H1 (cell line): ENCODE results near the gene JPH2. TPM values are rescaled to one million over a fixed set of nuclear protein-coding genes. Genes with fewer than 3 reads are reported as not detected.

Source experiments
- CTCF ChIA-PET: fragments of 300-600 bp; sonication (Branson Sonifier 250); formaldehyde crosslinking; loops from one replicate; lab custom pipeline; 2021; ENCODE audit not compliant: partially characterized antibody; lab: Charles Lee
- POLR2A ChIA-PET: fragments of 300-600 bp; sonication (Branson Sonifier 250); formaldehyde crosslinking; loops from one replicate; lab custom pipeline; 2021; ENCODE audit warnings: inconsistent platforms; ENCODE audit not compliant: partially characterized antibody; lab: Charles Lee
- DNase-seq, 2 experiments: peaks; one replicate each; pipeline versions ENCODE4 v3.0.0 to v3.0.0-alpha.2; 2010 to 2022; ENCODE audit warnings: low spot score in 2 of 2, low read depth in 1 of 2, mixed read lengths in 1 of 2
- FAIRE-seq: peaks from 2 replicates; lab custom pipeline; 2011; peaks lifted over from hg19 to GRCh38; lab: Jason Lieb, UNC
- H2AFZ ChIP-seq: 2 replicates; pipeline ENCODE4 v1.8.1; 2012; ENCODE audit warnings: low read length, inconsistent platforms
- H2AK5ac ChIP-seq: 2 replicates; pipeline ENCODE4 v1.6.1; 2013; ENCODE audit warnings: low read depth, low read length
- H2BK120ac ChIP-seq: replicated peaks from 2 replicates; pipeline ENCODE3; 2013; ENCODE audit warnings: low read depth, low read length, inconsistent platforms
- H2BK12ac ChIP-seq: 2 replicates; pipeline ENCODE4 v1.6.1; 2013; ENCODE audit warnings: low read depth, low read length
- H2BK15ac ChIP-seq: 2 replicates; pipeline ENCODE4 v1.6.1; 2013; ENCODE audit warnings: low read length
- H2BK20ac ChIP-seq: 2 replicates; pipeline ENCODE4 v1.6.1; 2013; ENCODE audit warnings: low read length
- H2BK5ac ChIP-seq: 2 replicates; pipeline ENCODE4 v1.6.1; 2013; ENCODE audit warnings: low read depth, low read length
- H3K14ac ChIP-seq: 2 replicates; pipeline ENCODE4 v1.6.1; 2013; ENCODE audit warnings: inconsistent platforms; ENCODE audit not compliant: insufficient read length
- H3K18ac ChIP-seq: 2 replicates; pipeline ENCODE4 v1.6.1; 2013; ENCODE audit warnings: low read length; ENCODE audit errors: extremely low read depth
- H3K23ac ChIP-seq: 2 replicates; pipeline ENCODE4 v1.6.1; 2013; ENCODE audit warnings: inconsistent platforms; ENCODE audit not compliant: insufficient read length
- H3K23me2 ChIP-seq: 2 replicates; pipeline ENCODE4 v1.6.1; 2013; ENCODE audit warnings: low read depth, low read length
- H3K27ac ChIP-seq: 2 replicates; pipeline ENCODE4 v1.6.1; 2011; ENCODE audit warnings: low read depth, low read length, inconsistent platforms
- H3K27me3 ChIP-seq, 4 experiments: replicated peaks in 1 of 4; 1 replicate in 1 of 4; 2 replicates in 3 of 4; pipeline versions ENCODE4 v1.6.1 to v1.8.1; 2011 to 2013; ENCODE audit warnings: low read length in 3 of 4, mild to moderate bottlenecking in 3 of 4, inconsistent platforms in 2 of 4, mixed read lengths in 2 of 4, moderate library complexity in 1 of 4; ENCODE audit not compliant: control insufficient read depth in 3 of 4, insufficient read depth in 3 of 4; ENCODE audit errors: extremely low read depth in 1 of 4
- H3K36me3 ChIP-seq, 4 experiments: 2 replicates each; pipeline versions ENCODE4 v1.6.1 to v1.8.1; 2011 to 2013; ENCODE audit warnings: mild to moderate bottlenecking in 4 of 4, low read length in 3 of 4, moderate library complexity in 2 of 4, control low read depth in 1 of 4, inconsistent platforms in 1 of 4; ENCODE audit not compliant: insufficient read depth in 4 of 4, control insufficient read depth in 2 of 4
- H3K4ac ChIP-seq: replicated peaks from 2 replicates; pipeline ENCODE3; 2013; ENCODE audit warnings: low read length, low read depth, mixed read lengths, inconsistent platforms; ENCODE audit not compliant: insufficient read length
- H3K4me1 ChIP-seq, 4 experiments: replicated peaks in 1 of 4; 1 replicate in 1 of 4; 2 replicates in 3 of 4; pipeline versions ENCODE4 v1.6.1 to v1.8.1; 2011 to 2013; ENCODE audit warnings: low read length in 3 of 4, inconsistent platforms in 2 of 4, mixed read lengths in 1 of 4; ENCODE audit not compliant: insufficient read depth in 4 of 4, control insufficient read depth in 3 of 4
- H3K4me2 ChIP-seq, 2 experiments: 2 replicates each; pipeline versions ENCODE4 v1.6.1 to v1.8.1; 2011 to 2013; ENCODE audit warnings: low read depth in 2 of 2, low read length in 2 of 2, control low read depth in 1 of 2, inconsistent platforms in 1 of 2, mild to moderate bottlenecking in 1 of 2; ENCODE audit not compliant: insufficient read depth in 1 of 2
- H3K4me3 ChIP-seq, 4 experiments: fragments of 200-600, 300-600 bp in 1 of 4; sonication (generic), shearing (Covaris generic), sonication (Bioruptor Twin) in 1 of 4; 2 replicates each; pipeline versions ENCODE4 v1.5.1 to v1.8.1; 2011 to 2016; ENCODE audit warnings: low read length in 4 of 4, low read depth in 3 of 4, control low read depth in 2 of 4, inconsistent platforms in 2 of 4, mild to moderate bottlenecking in 2 of 4, mixed read lengths in 1 of 4, moderate library complexity in 1 of 4; ENCODE audit not compliant: insufficient read depth in 2 of 4; ENCODE audit errors: extremely low read depth in 1 of 4
- H3K56ac ChIP-seq: replicated peaks from 2 replicates; pipeline ENCODE3; 2013; ENCODE audit warnings: low read depth, mild to moderate bottlenecking, mixed read lengths, low read length, inconsistent platforms; ENCODE audit not compliant: insufficient read length
- H3K79me1 ChIP-seq: 2 replicates; pipeline ENCODE4 v1.6.1; 2013; ENCODE audit warnings: low read depth, low read length, control low read depth
- H3K79me2 ChIP-seq, 2 experiments: 2 replicates each; pipeline versions ENCODE4 v1.6.1 to v1.8.1; 2012 to 2013; ENCODE audit warnings: low read length in 2 of 2, mild to moderate bottlenecking in 2 of 2, inconsistent platforms in 1 of 2; ENCODE audit not compliant: insufficient read depth in 2 of 2, control insufficient read depth in 1 of 2
- H3K9ac ChIP-seq, 4 experiments: replicated peaks in 1 of 4; 1 replicate in 1 of 4; 2 replicates in 3 of 4; pipeline versions ENCODE4 v1.6.1 to v1.8.1; 2011 to 2013; ENCODE audit warnings: low read depth in 3 of 4, low read length in 3 of 4, control low read depth in 2 of 4, mild to moderate bottlenecking in 2 of 4, moderate library complexity in 2 of 4, inconsistent platforms in 1 of 4; ENCODE audit errors: extremely low read depth in 1 of 4
- H3K9me3 ChIP-seq, 2 experiments: 2 replicates each; pipeline versions ENCODE4 v1.6.1 to v1.8.1; 2012 to 2013; ENCODE audit warnings: mild to moderate bottlenecking in 2 of 2, moderate library complexity in 2 of 2, control low read depth in 1 of 2, inconsistent platforms in 1 of 2, low read depth in 1 of 2, low read length in 1 of 2, mixed read lengths in 1 of 2; ENCODE audit not compliant: insufficient read depth in 2 of 2
- H4K20me1 ChIP-seq, 2 experiments: replicated peaks in 1 of 2; 2 replicates each; pipeline versions ENCODE3 to v1.8.1; 2011 to 2013; ENCODE audit warnings: inconsistent platforms in 2 of 2, low read length in 2 of 2, mild to moderate bottlenecking in 1 of 2; ENCODE audit not compliant: insufficient read depth in 2 of 2, control insufficient read depth in 1 of 2
- H4K5ac ChIP-seq: 2 replicates; pipeline ENCODE4 v1.6.1; 2013; ENCODE audit warnings: low read length, low read depth, mixed read lengths, inconsistent platforms; ENCODE audit not compliant: insufficient read length
- H4K8ac ChIP-seq: 2 replicates; pipeline ENCODE4 v1.8.0; 2013; ENCODE audit warnings: mild to moderate bottlenecking, moderate library complexity, low read length, inconsistent platforms; ENCODE audit not compliant: insufficient read depth; ENCODE audit errors: extremely low read depth
- H4K91ac ChIP-seq: replicated peaks from 2 replicates; pipeline ENCODE3; 2013; ENCODE audit warnings: low read length, mixed read lengths, inconsistent platforms; ENCODE audit not compliant: insufficient read length
- BCL11A ChIP-seq, 2 experiments: IDR thresholded peaks; one replicate each; pipeline ENCODE4 v1.6.1; 2011; ENCODE audit warnings: low read depth in 2 of 2, low read length in 2 of 2, mild to moderate bottlenecking in 2 of 2
- BRCA1 ChIP-seq: IDR thresholded peaks from 2 replicates; pipeline ENCODE4 v1.6.1; 2012; ENCODE audit warnings: low read depth, low read length, improper control_type of control experiment
- CTBP2 ChIP-seq: IDR thresholded peaks from 2 replicates; pipeline ENCODE4 v1.7.0; 2011; ENCODE audit warnings: borderline replicate concordance, mild to moderate bottlenecking, moderate library complexity, mixed read lengths, low read length; ENCODE audit not compliant: insufficient read depth, insufficient read length
- HDAC6 ChIP-seq: IDR thresholded peaks from one replicate; pipeline ENCODE4 v1.7.1; 2012; ENCODE audit warnings: low read depth, mild to moderate bottlenecking, inconsistent platforms, low read length, moderate library complexity
- KDM4A ChIP-seq: IDR thresholded peaks from one replicate; pipeline ENCODE4 v1.7.1; 2012; ENCODE audit warnings: low read depth, mild to moderate bottlenecking, moderate library complexity, low read length, inconsistent platforms; ENCODE audit not compliant: severe bottlenecking
- RXRA ChIP-seq: IDR thresholded peaks from 2 replicates; pipeline ENCODE4 v1.6.1; 2011; ENCODE audit warnings: low read depth, mild to moderate bottlenecking, low read length, moderate library complexity; ENCODE audit not compliant: insufficient read depth
- ZNF274 ChIP-seq: IDR thresholded peaks from 2 replicates; pipeline ENCODE4 v1.7.0; 2012; ENCODE audit warnings: low read length, borderline replicate concordance; ENCODE audit errors: extremely low read depth
- WGBS, 2 experiments: shearing (Covaris generic) in 1 of 2; methylation state at CpG; one replicate each; pipeline versions ENCODE4 v1.1.6 to v1.1.7; 2013 to 2015; ENCODE audit warnings: low lambda C conversion rate in 2 of 2, mixed read lengths in 2 of 2, inconsistent platforms in 1 of 2, low coverage in 1 of 2, missing lambda C conversion rate in 1 of 2; ENCODE audit not compliant: insufficient replicate concordance in 2 of 2, insufficient coverage in 1 of 2, insufficient read length in 1 of 2; ENCODE audit errors: extremely low coverage in 1 of 2, missing lambda C conversion rate in 1 of 2; 5-methylcytosine and 5-hydroxymethylcytosine counted together
- polyA plus RNA-seq, 7 experiments: library from polyadenylated mRNA; depleted of rRNA in 3 of 7; stranded (reverse) in 5 of 7; unstranded in 2 of 7; fragments of >200 nt in 5 of 7; fragments of 200-250 nt in 2 of 7; gene quantifications; 1 replicate in 5 of 7; 2 replicates in 1 of 7; 4 replicates in 1 of 7; pipeline versions ENCODE4 v1.2.1 to v1.2.3, GENCODE V29; 2011 to 2013; ENCODE audit warnings: missing spikeins in 2 of 7, mixed read lengths in 2 of 7
- total RNA-seq: library from RNA; stranded (reverse); fragmentation: NEBNext Ultra II Directional; extraction: Animal tissue kit (Norgen Biotek cat#: 25700); gene quantifications from 2 replicates; pipeline ENCODE4 v1.2.1, GENCODE V29; 2021

Gene JPH2
- total and polyA plus RNA-seq, 2 of the 8 experiments (the other 6 are each of a cell fraction or from before 2014, with no cell fraction given), result 0.59 to 1.3 TPM

- no peak for TF ChIP-seq ZNF274
- TF ChIP-seq BRCA1, result no peak
- no peak for TF ChIP-seq BCL11A (IDR thresholded peaks at IDR 0.05; ENCODE audit: low read depth in 2 of 2, low read length in 2 of 2)
- TF ChIP-seq KDM4A, result no peak
- no peak for TF ChIP-seq RXRA
- no peak for TF ChIP-seq CTBP2
- TF ChIP-seq HDAC6, result no peak
- peak overlapping the region; percentile 66; the same call in 1 of the 2 replicates for H2BK5ac ChIP-seq
These were observed 44.2 kb upstream of the JPH2 start for GRCh38 chr20:44231193-44231592.

More at GRCh38 chr20:44231193-44231592, 44.2 kb upstream of the JPH2 start:
- H3K27me3 ChIP-seq, result no peaks in the 10 kb centered on the region
- no peak for FAIRE-seq
- no peak overlapping the region for H2AFZ ChIP-seq
- no peak overlapping the region for H3K23ac ChIP-seq
- H3K23me2 ChIP-seq, result no peaks in the 10 kb centered on the region
- peak overlapping the region; percentile 19 for H3K18ac ChIP-seq
- H3K14ac ChIP-seq, result no peak overlapping the region
- H2BK15ac ChIP-seq, result peak overlapping the region; percentile 95
- no peak overlapping the region for H4K91ac ChIP-seq
- WGBS, 2 experiments, result 90% methylated on average over 7 of the region's 7 CpGs; no CpG with 5 or more reads in 1 of the 2 experiments
- no peak overlapping the region for H4K5ac ChIP-seq
- H2BK12ac ChIP-seq, result peak overlapping the region; percentile 75; the same call in 1 of the 2 replicates
- peaks cover 0 to 6% (median 0%) of the 10 kb centered on the region in 4 experiments; a peak in 4 of 7 replicates for H3K4me1 ChIP-seq
- no peak overlapping the region for H3K27ac ChIP-seq
- H2AK5ac ChIP-seq, result no peak overlapping the region
- H3K4me2 ChIP-seq, result peak overlapping the region in 1 of 2 experiments; percentile 19; a peak in 1 of 4 replicates
- CTCF ChIA-PET, result interaction anchor here (1.1 to 4.0 kb wide), 2 partner anchors 8 to 14 kb away, joined by 5 to 18 read pairs; no protein-coding TSS in a partner anchor
- no peaks in the 10 kb centered on the region for H3K79me1 ChIP-seq
- H2BK20ac ChIP-seq, result peak overlapping the region; percentile 61; the same call in 1 of the 2 replicates
- no peak for DNase-seq
- H3K56ac ChIP-seq, result no peak overlapping the region
- no peak overlapping the region for H3K4ac ChIP-seq
- no peak overlapping the region for H3K4me3 ChIP-seq
- H4K20me1 ChIP-seq, result no peaks in the 10 kb centered on the region
- POLR2A ChIA-PET, result interaction anchor here (0.7 kb wide), 1 partner anchor 21 kb away, joined by 3 read pairs; no protein-coding TSS in a partner anchor
- H3K9me3 ChIP-seq, result no peaks in the 10 kb centered on the region
- H4K8ac ChIP-seq, result no peak overlapping the region
- H2BK120ac ChIP-seq, result no peak overlapping the region
- H3K9ac ChIP-seq, result no peak overlapping the region
- no peaks in the 10 kb centered on the region for H3K36me3 ChIP-seq
- H3K79me2 ChIP-seq, result no peaks in the 10 kb centered on the region
